22Rv1 (cell line): ENCODE results near the gene FXYD2.

Experiments
- ZFX ChIP-seq: fragments of 450-650 bp; IDR thresholded peaks from 2 replicates; pipeline ENCODE4 v1.6.1; 2017; ENCODE audit warnings: antibody characterized with exemption, borderline replicate concordance
- TF ChIP-seq, protein P1 (sequence below): fragments of 450-650 bp; IDR thresholded peaks from 2 replicates; pipeline ENCODE4 v1.5.1; 2017; ENCODE audit warnings: mild to moderate bottlenecking

DNA sequence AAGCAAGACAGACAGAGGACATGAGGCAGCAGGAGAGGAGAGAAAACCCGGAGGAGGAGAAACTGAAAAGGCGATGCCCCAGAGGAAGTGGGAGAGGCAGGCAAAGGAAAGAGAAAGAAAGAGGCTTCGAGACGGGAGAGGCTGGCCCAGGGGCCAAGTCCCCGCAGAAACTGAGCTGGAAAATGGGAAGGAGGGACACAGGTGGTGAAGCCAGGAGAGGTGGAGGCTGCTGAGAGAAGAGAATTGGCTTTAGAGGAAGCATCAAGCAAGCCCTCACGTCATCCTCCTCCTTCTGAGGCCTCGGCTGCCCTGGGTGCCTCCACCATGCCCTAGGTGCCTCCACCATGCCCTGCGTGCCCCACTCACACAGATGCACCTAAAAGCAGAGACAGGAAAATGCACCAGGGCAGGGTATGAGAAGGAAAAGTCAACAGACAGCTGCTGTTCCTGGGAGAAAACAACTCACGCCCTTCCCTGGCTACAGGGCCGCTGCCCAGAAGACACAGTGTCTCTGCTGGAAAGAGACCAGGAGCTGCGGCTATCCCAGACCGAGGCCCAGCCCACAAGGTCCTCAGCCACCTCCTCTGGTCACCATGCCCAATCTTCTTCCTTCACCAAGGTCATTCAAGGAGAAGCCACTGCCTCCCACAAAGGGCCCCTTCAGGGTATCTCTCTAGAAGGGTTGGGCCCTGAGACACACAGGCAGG lies 37.6 kb upstream of the FXYD2 start:
- TF ChIP-seq, protein P1, sequence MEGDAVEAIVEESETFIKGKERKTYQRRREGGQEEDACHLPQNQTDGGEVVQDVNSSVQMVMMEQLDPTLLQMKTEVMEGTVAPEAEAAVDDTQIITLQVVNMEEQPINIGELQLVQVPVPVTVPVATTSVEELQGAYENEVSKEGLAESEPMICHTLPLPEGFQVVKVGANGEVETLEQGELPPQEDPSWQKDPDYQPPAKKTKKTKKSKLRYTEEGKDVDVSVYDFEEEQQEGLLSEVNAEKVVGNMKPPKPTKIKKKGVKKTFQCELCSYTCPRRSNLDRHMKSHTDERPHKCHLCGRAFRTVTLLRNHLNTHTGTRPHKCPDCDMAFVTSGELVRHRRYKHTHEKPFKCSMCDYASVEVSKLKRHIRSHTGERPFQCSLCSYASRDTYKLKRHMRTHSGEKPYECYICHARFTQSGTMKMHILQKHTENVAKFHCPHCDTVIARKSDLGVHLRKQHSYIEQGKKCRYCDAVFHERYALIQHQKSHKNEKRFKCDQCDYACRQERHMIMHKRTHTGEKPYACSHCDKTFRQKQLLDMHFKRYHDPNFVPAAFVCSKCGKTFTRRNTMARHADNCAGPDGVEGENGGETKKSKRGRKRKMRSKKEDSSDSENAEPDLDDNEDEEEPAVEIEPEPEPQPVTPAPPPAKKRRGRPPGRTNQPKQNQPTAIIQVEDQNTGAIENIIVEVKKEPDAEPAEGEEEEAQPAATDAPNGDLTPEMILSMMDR: no peak
- no peak for TF ChIP-seq ZFX
